ENCODE results near the gene BCL10.

The BCL10 gene

DNA sequence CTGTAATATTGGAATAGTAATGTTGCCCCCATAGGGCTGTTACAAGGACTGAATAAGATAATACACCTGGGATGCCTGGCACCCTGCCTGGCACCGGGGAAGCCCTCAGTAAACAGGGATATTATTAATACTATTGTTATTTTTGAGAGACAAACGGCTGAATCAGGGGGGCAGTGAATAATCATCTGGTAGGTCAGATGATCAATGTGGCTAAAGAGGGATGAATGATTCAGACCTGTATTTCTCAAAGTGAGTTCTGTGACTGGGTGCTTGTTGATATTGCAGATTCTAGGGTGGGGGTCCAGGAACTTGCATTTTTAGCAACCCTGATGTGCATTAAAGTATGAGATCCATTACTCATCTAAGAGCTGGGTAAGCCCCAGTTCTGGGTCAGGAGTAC lies 46.2 kb upstream of the BCL10 start:
- Histone ChIP-seq H3K27ac (ENCODE audit: low read depth, low read length) (no peak overlapping the region), H3K4me1 (ENCODE audit: control insufficient read depth, low read length) (no peaks in the 10 kb centered on the region), H3K9me2 (replicated peaks; ENCODE audit: control insufficient read depth, low read length) (no peaks in the 10 kb centered on the region), H3K36me3 (ENCODE audit: control insufficient read depth, low read length) (no peaks in the 10 kb centered on the region), H4K20me1 (ENCODE audit: control insufficient read depth, insufficient read depth, low read depth, low read length) (no peaks in the 10 kb centered on the region), H3K27me3 (ENCODE audit: control insufficient read depth, low read length) (peaks cover 9% of the 10 kb centered on the region), H3K9me3 (ENCODE audit: control insufficient read depth, insufficient read depth, low read length) (no peaks in the 10 kb centered on the region), H3K4me2 (ENCODE audit: low read length) (no peak overlapping the region), H3F3A (ENCODE audit: control insufficient read depth, insufficient read depth) (no peaks in the 10 kb centered on the region), H3K4me3 (ENCODE audit: low read length) (no peak overlapping the region), H3K79me2 (ENCODE audit: control insufficient read depth, low read length) (no peaks in the 10 kb centered on the region)
- TF ChIP-seq, protein P1, sequence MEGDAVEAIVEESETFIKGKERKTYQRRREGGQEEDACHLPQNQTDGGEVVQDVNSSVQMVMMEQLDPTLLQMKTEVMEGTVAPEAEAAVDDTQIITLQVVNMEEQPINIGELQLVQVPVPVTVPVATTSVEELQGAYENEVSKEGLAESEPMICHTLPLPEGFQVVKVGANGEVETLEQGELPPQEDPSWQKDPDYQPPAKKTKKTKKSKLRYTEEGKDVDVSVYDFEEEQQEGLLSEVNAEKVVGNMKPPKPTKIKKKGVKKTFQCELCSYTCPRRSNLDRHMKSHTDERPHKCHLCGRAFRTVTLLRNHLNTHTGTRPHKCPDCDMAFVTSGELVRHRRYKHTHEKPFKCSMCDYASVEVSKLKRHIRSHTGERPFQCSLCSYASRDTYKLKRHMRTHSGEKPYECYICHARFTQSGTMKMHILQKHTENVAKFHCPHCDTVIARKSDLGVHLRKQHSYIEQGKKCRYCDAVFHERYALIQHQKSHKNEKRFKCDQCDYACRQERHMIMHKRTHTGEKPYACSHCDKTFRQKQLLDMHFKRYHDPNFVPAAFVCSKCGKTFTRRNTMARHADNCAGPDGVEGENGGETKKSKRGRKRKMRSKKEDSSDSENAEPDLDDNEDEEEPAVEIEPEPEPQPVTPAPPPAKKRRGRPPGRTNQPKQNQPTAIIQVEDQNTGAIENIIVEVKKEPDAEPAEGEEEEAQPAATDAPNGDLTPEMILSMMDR (IDR thresholded peaks at IDR 0.05; ENCODE audit: low read depth, low read length, poor library complexity, severe bottlenecking): no peak

DNA sequence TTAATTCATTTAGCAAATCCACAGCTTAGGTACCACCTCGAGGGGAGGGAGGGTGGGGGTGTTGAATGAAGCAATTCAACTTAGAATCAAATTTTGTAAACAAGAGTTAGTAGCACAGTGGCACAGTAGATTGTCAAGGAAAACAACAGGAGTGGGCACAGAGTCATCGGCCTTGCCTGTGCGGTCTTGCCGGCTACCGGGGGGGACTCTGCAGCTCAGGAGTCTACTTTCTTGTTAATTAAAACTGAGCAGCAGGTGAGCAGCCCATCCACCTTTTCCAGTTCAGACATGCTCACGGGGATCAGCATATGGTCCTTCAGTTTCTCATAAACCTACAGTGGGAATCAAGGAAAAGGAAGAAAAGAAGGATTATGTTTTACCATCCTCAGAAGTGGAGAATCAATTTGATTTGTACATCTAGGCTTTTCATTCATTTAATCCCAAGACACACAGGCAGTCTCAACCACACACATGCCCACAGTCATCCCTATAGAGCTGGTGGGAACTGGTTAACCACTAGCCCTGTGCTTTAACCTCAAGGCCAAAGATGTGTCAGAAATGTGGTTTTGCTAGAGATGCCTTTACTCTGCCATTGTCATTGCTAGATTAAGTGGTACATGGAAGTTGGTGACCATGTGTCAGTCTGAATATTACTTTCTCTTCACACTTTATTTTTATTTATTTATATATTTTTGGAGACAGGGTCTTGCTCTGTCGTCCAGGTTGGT lies 45.0 kb upstream of the BCL10 start:
- no peaks in the 10 kb centered on the region for H4K20me1 ChIP-seq (ENCODE audit: control insufficient read depth, insufficient read depth, low read depth, low read length)
- H3K27ac ChIP-seq (ENCODE audit: low read depth, low read length): no peak overlapping the region
- no peak overlapping the region for H3K4me3 ChIP-seq (ENCODE audit: low read length)
- H3K4me2 ChIP-seq (ENCODE audit: low read length): no peak overlapping the region
- no peaks in the 10 kb centered on the region for H3K9me2 ChIP-seq (replicated peaks; ENCODE audit: control insufficient read depth, low read length)
- no peaks in the 10 kb centered on the region for H3K4me1 ChIP-seq (ENCODE audit: control insufficient read depth, low read length)
- peaks cover 9% of the 10 kb centered on the region for H3K27me3 ChIP-seq (ENCODE audit: control insufficient read depth, low read length)
- no peaks in the 10 kb centered on the region for H3K79me2 ChIP-seq (ENCODE audit: control insufficient read depth, low read length)
- H3K9me3 ChIP-seq (ENCODE audit: control insufficient read depth, insufficient read depth, low read length): no peaks in the 10 kb centered on the region
- no peaks in the 10 kb centered on the region for H3K36me3 ChIP-seq (ENCODE audit: control insufficient read depth, low read length)
- no peak for TF ChIP-seq EZH2phosphoT487 (IDR thresholded peaks at IDR 0.05; ENCODE audit: borderline replicate concordance, low read length)
- TF ChIP-seq, protein P1 (IDR thresholded peaks at IDR 0.05; ENCODE audit: low read depth, low read length, poor library complexity, severe bottlenecking): no peak
- H3F3A ChIP-seq (ENCODE audit: control insufficient read depth, insufficient read depth): no peaks in the 10 kb centered on the region

DNA sequence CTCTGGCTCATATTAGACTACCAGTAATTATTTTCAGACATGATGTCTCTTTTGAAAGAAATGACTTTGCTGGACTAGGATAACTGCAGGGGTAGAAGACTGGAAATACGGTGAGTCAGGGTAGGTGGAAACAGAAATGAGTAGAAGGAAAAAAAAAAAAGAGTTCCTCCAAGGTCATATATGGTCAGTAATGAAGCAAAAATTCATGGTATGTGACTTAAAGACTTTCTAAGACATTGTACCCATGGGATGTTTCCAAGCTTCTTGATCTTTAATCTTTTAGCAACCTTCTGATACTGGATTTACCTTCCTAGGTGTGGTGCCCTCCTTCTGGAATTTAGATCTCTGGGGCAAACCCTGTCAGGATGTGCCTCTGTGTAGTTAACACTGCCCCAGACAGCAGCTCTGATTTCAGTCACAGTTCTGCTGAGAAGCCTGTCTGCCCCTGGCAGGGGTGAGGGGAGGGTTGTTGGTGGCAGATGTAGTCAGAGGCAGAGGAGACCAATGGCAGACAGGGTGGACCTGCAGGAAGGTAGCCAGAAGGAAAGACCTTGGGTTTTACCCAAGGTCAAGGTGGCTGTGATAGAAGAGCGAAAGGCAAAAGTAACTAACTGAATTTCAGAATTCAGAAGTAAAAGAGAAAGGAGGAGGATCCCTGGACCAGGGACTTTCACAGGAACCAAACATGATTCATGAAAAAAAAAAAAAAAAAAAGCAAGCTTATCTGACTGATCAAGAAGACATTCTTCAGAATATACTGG lies 44.1 kb upstream of the BCL10 start:
- Histone ChIP-seq H3K79me2 (ENCODE audit: control insufficient read depth, low read length) (no peaks in the 10 kb centered on the region), H3K4me2 (ENCODE audit: low read length) (no peak overlapping the region), H3K4me1 (ENCODE audit: control insufficient read depth, low read length) (no peaks in the 10 kb centered on the region), H3K27ac (ENCODE audit: low read depth, low read length) (no peak overlapping the region), H3K9me3 (ENCODE audit: control insufficient read depth, insufficient read depth, low read length) (no peaks in the 10 kb centered on the region), H3K4me3 (ENCODE audit: low read length) (no peak overlapping the region), H3K36me3 (ENCODE audit: control insufficient read depth, low read length) (no peaks in the 10 kb centered on the region), H3K9me2 (replicated peaks; ENCODE audit: control insufficient read depth, low read length) (no peaks in the 10 kb centered on the region), H4K20me1 (ENCODE audit: control insufficient read depth, insufficient read depth, low read depth, low read length) (no peaks in the 10 kb centered on the region), H3F3A (ENCODE audit: control insufficient read depth, insufficient read depth) (no peaks in the 10 kb centered on the region), H3K27me3 (ENCODE audit: control insufficient read depth, low read length) (peaks cover 9% of the 10 kb centered on the region)
- TF ChIP-seq EZH2phosphoT487 (IDR thresholded peaks at IDR 0.05; ENCODE audit: borderline replicate concordance, low read length): no peak
- TF ChIP-seq, protein P1 (IDR thresholded peaks at IDR 0.05; ENCODE audit: low read depth, low read length, poor library complexity, severe bottlenecking): no peak
